Nephron (organoid): ENCODE measurements around the gene SPAAR.
"Not testable (repeated sequence)": the region's sequence is repeated elsewhere in the genome, so short reads cannot be mapped to it uniquely, and the experiment has no call there.

Experiments
- H3K27ac Mint-ChIP-seq, 3 experiments: 2 replicates each; pipeline ENCODE4 v1.8.0; 2020; ENCODE audit warnings: mixed read lengths in 3 of 3, mild to moderate bottlenecking in 2 of 3, moderate library complexity in 1 of 3
- H3K27me3 Mint-ChIP-seq: 2 replicates; pipeline ENCODE4 v1.8.0; 2021; ENCODE audit warnings: low read depth, mild to moderate bottlenecking, moderate library complexity, mixed read lengths
- H3K36me3 Mint-ChIP-seq: 2 replicates; pipeline ENCODE4 v1.8.0; 2020; ENCODE audit warnings: low read depth, mixed read lengths
- H3K4me1 Mint-ChIP-seq: 2 replicates; pipeline ENCODE4 v1.8.0; 2020; ENCODE audit warnings: mixed read lengths
- H3K4me3 Mint-ChIP-seq, 3 experiments: 2 replicates each; pipeline ENCODE4 v1.8.0; 2020; ENCODE audit warnings: mild to moderate bottlenecking in 3 of 3, mixed read lengths in 3 of 3, moderate library complexity in 2 of 3
- H3K9me3 Mint-ChIP-seq: 2 replicates; pipeline ENCODE4 v1.8.0; 2020; ENCODE audit warnings: mixed read lengths
- CTCF ChIP-seq, 3 experiments: fragments of 200-600 bp; sonication (generic); IDR thresholded peaks; one replicate each; pipeline ENCODE4 v1.5.0; 2021; ENCODE audit warnings: antibody characterized with exemption in 3 of 3; ENCODE audit not compliant: unreplicated experiment in 3 of 3

The SPAAR gene

GRCh38 chr9:35930989-35931388, 21.7 kb downstream of the SPAAR start:
- Mint-ChIP-seq H3K9me3 (no peaks in the 10 kb centered on the region), H3K4me1 (peaks cover 6% of the 10 kb centered on the region), H3K36me3 (no peaks in the 10 kb centered on the region), H3K27ac (no peak overlapping the region), H3K4me3 (no peak overlapping the region), H3K27me3 (peaks cover 22% of the 10 kb centered on the region)
- TF ChIP-seq CTCF (IDR thresholded peaks at IDR 0.05; ENCODE audit: unreplicated experiment in 3 of 3) = no peak

- H3K27me3 Mint-ChIP-seq = peaks cover 19% of the 10 kb centered on the region
- no peaks in the 10 kb centered on the region for H3K9me3 Mint-ChIP-seq
- no peak for TF ChIP-seq CTCF (IDR thresholded peaks at IDR 0.05; ENCODE audit: unreplicated experiment in 3 of 3)
Observed at GRCh38 chr9:35932735-35933134, 23.4 kb downstream of the SPAAR start.

GRCh38 chr9:35933550-35934067, 24.3 kb downstream of the SPAAR start:
- Mint-ChIP-seq H3K4me1 (peaks cover 9% of the 10 kb centered on the region), H3K27ac (peak overlapping the region in 2 of 3 experiments; percentile 8 to 42), H3K4me3 (no peak overlapping the region), H3K9me3 (no peaks in the 10 kb centered on the region), H3K27me3 (peaks cover 19% of the 10 kb centered on the region), H3K36me3 (no peaks in the 10 kb centered on the region)
- TF ChIP-seq CTCF (IDR thresholded peaks at IDR 0.05; ENCODE audit: unreplicated experiment in 3 of 3) = no peak

More at GRCh38 chr9:35932735-35933134, 23.4 kb downstream of the SPAAR start:
- H3K4me3 Mint-ChIP-seq = no peak overlapping the region
- H3K4me1 Mint-ChIP-seq = peaks cover 9% of the 10 kb centered on the region
- H3K27ac Mint-ChIP-seq = no peak overlapping the region
- no peaks in the 10 kb centered on the region for H3K36me3 Mint-ChIP-seq

GRCh38 chr9:35934069-35934468, 24.8 kb downstream of the SPAAR start:
- peak overlapping the region in 2 of 3 experiments; percentile 8 to 42 for H3K27ac Mint-ChIP-seq
- H3K36me3 Mint-ChIP-seq = not testable (repeated sequence)

GRCh38 chr9:35935261-35935660, 26.0 kb downstream of the SPAAR start:
- no peaks in the 10 kb centered on the region for H3K9me3 Mint-ChIP-seq
- no peak for TF ChIP-seq CTCF (IDR thresholded peaks at IDR 0.05; ENCODE audit: unreplicated experiment in 3 of 3)

More at GRCh38 chr9:35934069-35934468, 24.8 kb downstream of the SPAAR start:
- not testable (repeated sequence) for H3K4me3 Mint-ChIP-seq, H3K9me3 Mint-ChIP-seq, H3K4me1 Mint-ChIP-seq
- peaks cover 19% of the 10 kb centered on the region for H3K27me3 Mint-ChIP-seq

GRCh38 chr9:35935755-35936509, 26.6 kb downstream of the SPAAR start:
- H3K9me3 Mint-ChIP-seq = no peaks in the 10 kb centered on the region
- no peak for TF ChIP-seq CTCF (IDR thresholded peaks at IDR 0.05; ENCODE audit: unreplicated experiment in 3 of 3)
- peaks cover 9% of the 10 kb centered on the region for H3K4me1 Mint-ChIP-seq

More at GRCh38 chr9:35935261-35935660, 26.0 kb downstream of the SPAAR start:
- no peak overlapping the region for H3K27ac Mint-ChIP-seq
- H3K4me1 Mint-ChIP-seq = peaks cover 9% of the 10 kb centered on the region
- H3K36me3 Mint-ChIP-seq = no peaks in the 10 kb centered on the region
- no peak overlapping the region for H3K4me3 Mint-ChIP-seq
- H3K27me3 Mint-ChIP-seq = peaks cover 10% of the 10 kb centered on the region

More at GRCh38 chr9:35935755-35936509, 26.6 kb downstream of the SPAAR start:
- Mint-ChIP-seq H3K4me3 (no peak overlapping the region), H3K27ac (peak overlapping the region in 1 of 3 experiments; percentile 20), H3K36me3 (no peaks in the 10 kb centered on the region), H3K27me3 (peaks cover 10% of the 10 kb centered on the region)
